ENCODE results near the gene CACNA1F.

DNA sequence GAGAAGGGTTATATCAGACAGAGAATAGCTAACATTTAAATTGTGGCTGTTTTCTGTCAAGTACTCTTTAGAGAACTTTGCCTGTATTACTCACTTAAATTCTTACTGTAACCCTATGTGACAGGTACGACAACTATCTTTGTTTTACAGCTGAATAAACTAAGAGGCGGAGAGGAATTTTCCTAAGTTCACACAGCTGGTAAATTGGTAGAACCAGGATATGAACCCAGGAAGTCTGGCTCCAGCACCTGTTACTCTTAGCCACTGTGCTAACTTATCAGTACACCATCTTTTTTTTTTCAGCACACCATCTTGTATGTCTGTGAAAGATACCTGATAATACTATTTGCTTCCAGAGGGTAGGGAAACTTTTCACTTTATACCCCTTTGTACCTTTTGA lies 31.1 kb downstream of the CACNA1F start:
- TF ChIP-seq, protein P1, sequence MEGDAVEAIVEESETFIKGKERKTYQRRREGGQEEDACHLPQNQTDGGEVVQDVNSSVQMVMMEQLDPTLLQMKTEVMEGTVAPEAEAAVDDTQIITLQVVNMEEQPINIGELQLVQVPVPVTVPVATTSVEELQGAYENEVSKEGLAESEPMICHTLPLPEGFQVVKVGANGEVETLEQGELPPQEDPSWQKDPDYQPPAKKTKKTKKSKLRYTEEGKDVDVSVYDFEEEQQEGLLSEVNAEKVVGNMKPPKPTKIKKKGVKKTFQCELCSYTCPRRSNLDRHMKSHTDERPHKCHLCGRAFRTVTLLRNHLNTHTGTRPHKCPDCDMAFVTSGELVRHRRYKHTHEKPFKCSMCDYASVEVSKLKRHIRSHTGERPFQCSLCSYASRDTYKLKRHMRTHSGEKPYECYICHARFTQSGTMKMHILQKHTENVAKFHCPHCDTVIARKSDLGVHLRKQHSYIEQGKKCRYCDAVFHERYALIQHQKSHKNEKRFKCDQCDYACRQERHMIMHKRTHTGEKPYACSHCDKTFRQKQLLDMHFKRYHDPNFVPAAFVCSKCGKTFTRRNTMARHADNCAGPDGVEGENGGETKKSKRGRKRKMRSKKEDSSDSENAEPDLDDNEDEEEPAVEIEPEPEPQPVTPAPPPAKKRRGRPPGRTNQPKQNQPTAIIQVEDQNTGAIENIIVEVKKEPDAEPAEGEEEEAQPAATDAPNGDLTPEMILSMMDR (IDR thresholded peaks at IDR 0.05): no peak
- TF ChIP-seq POLR2A (IDR thresholded peaks at IDR 0.05) (no peak), EP300 (IDR thresholded peaks at IDR 0.05) (no peak)

Data from suprapubic skin (tissue), 3 donors.